DOHH2 (cell line): ENCODE measurements around the gene DIDO1.

Experiments used
- H3F3A ChIP-seq: fragments of 200-600 bp; sonication (generic), shearing (Covaris generic); 2 replicates; pipeline ENCODE4 v1.6.0; 2016; ENCODE audit warnings: antibody characterized with exemption, mild to moderate bottlenecking; ENCODE audit not compliant: control insufficient read depth, insufficient read depth
- H3K27ac ChIP-seq: fragments of 200-600 bp; sonication (generic); 2 replicates; pipeline ENCODE4 v1.5.1; 2014; ENCODE audit warnings: low read depth, mild to moderate bottlenecking, low read length, moderate library complexity
- H3K27me3 ChIP-seq: fragments of 200-600 bp; sonication (generic); 2 replicates; pipeline ENCODE4 v1.6.1; 2014; ENCODE audit warnings: mild to moderate bottlenecking, low read length, mixed read lengths; ENCODE audit not compliant: control insufficient read depth
- H3K36me3 ChIP-seq: fragments of 200-600 bp; sonication (generic); 2 replicates; pipeline ENCODE4 v1.6.1; 2014; ENCODE audit warnings: mild to moderate bottlenecking, low read length, moderate library complexity, mixed read lengths; ENCODE audit not compliant: control insufficient read depth
- H3K4me1 ChIP-seq: fragments of 200-600 bp; sonication (generic); 2 replicates; pipeline ENCODE4 v1.6.1; 2014; ENCODE audit warnings: mild to moderate bottlenecking, low read length, mixed read lengths; ENCODE audit not compliant: control insufficient read depth
- H3K4me2 ChIP-seq: fragments of 200-600 bp; sonication (generic); 2 replicates; pipeline ENCODE4 v1.6.0; 2014; ENCODE audit warnings: mild to moderate bottlenecking, low read length, moderate library complexity
- H3K4me3 ChIP-seq: fragments of 200-600 bp; sonication (generic); 2 replicates; pipeline ENCODE4 v1.5.1; 2014; ENCODE audit warnings: mild to moderate bottlenecking, low read length, mixed read lengths
- H3K79me2 ChIP-seq: fragments of 200-600 bp; sonication (generic); 2 replicates; pipeline ENCODE4 v1.6.1; 2014; ENCODE audit warnings: mild to moderate bottlenecking, low read length, mixed read lengths; ENCODE audit not compliant: control insufficient read depth
- H3K9me2 ChIP-seq: fragments of 200-600 bp; sonication (generic); replicated peaks from 2 replicates; pipeline ENCODE4 v1.6.1; 2014; ENCODE audit warnings: mild to moderate bottlenecking, low read length, mixed read lengths; ENCODE audit not compliant: control insufficient read depth
- H3K9me3 ChIP-seq: fragments of 200-600 bp; sonication (generic); 2 replicates; pipeline ENCODE4 v1.6.1; 2014; ENCODE audit warnings: antibody characterized with exemption, low read length, mixed read lengths; ENCODE audit not compliant: control insufficient read depth, insufficient read depth
- H4K20me1 ChIP-seq: fragments of 200-600 bp; sonication (generic); 2 replicates; pipeline ENCODE4 v1.6.0; 2014; ENCODE audit warnings: low read depth, mild to moderate bottlenecking, antibody characterized with exemption, low read length, moderate library complexity; ENCODE audit not compliant: control insufficient read depth, insufficient read depth
- CTCF ChIP-seq: fragments of 200-600 bp; sonication (generic); IDR thresholded peaks from one replicate; pipeline ENCODE4 v1.5.1; 2014; ENCODE audit warnings: antibody characterized with exemption, mild to moderate bottlenecking, low read depth, low read length; ENCODE audit not compliant: poor library complexity, severe bottlenecking
- EZH2phosphoT487 ChIP-seq: fragments of 200-600 bp; sonication (generic); IDR thresholded peaks from 2 replicates; pipeline ENCODE4 v1.6.1; 2017; ENCODE audit warnings: borderline replicate concordance, mild to moderate bottlenecking, antibody characterized with exemption, low read length, moderate library complexity, mixed read lengths

The DIDO1 gene

GRCh38 chr20:62971950-62972844, 45.9 kb upstream of the DIDO1 start:
- Histone ChIP-seq H3K79me2 (no peaks in the 10 kb centered on the region), H3F3A (0 out of 2 replicates have a peak, but pooled peaks cover 4% of the 10 kb centered on the region), H3K36me3 (peaks cover under 1% of the 10 kb centered on the region; the same call in 1 of the 2 replicates), H3K4me1 (peaks cover 27% of the 10 kb centered on the region), H3K4me3 (peak overlapping the region; percentile 38; the same call in 1 of the 2 replicates), H3K9me3 (no peaks in the 10 kb centered on the region), H3K9me2 (no peaks in the 10 kb centered on the region), H3K27ac (no peak overlapping the region), H3K4me2 (peak overlapping the region; percentile 61), H3K27me3 (peaks cover 39% of the 10 kb centered on the region), H4K20me1 (no peaks in the 10 kb centered on the region; the same call in 1 of the 2 replicates)
- TF ChIP-seq CTCF (peak; percentile 92), EZH2phosphoT487 (no peak)

GRCh38 chr20:62971211-62971949, 45.1 kb upstream of the DIDO1 start:
- no peak overlapping the region for H3K4me3 ChIP-seq
- no peaks in the 10 kb centered on the region for H3K79me2 ChIP-seq
- peaks cover 36% of the 10 kb centered on the region for H3K27me3 ChIP-seq
- H3K4me1 ChIP-seq, result peaks cover 19% of the 10 kb centered on the region
- 0 out of 2 replicates have a peak, but pooled peaks cover 4% of the 10 kb centered on the region for H3F3A ChIP-seq
- H3K4me2 ChIP-seq, result no peak overlapping the region
- H4K20me1 ChIP-seq, result no peaks in the 10 kb centered on the region; the same call in none of the 2 replicates
- no peak overlapping the region for H3K27ac ChIP-seq
- no peaks in the 10 kb centered on the region for H3K9me3 ChIP-seq
- peaks cover 3% of the 10 kb centered on the region; the same call in 1 of the 2 replicates for H3K36me3 ChIP-seq
- TF ChIP-seq CTCF (no peak), EZH2phosphoT487 (no peak)
- H3K9me2 ChIP-seq, result no peaks in the 10 kb centered on the region

GRCh38 chr20:62970307-62971210, 44.3 kb upstream of the DIDO1 start:
- Histone ChIP-seq H3K9me3 (no peaks in the 10 kb centered on the region), H3K4me1 (peaks cover 13% of the 10 kb centered on the region), H3K4me3 (no peak overlapping the region), H3K36me3 (peaks cover 5% of the 10 kb centered on the region; the same call in 1 of the 2 replicates), H3K9me2 (no peaks in the 10 kb centered on the region), H3K79me2 (no peaks in the 10 kb centered on the region), H3K27ac (no peak overlapping the region), H3K4me2 (no peak overlapping the region), H3K27me3 (peaks cover 34% of the 10 kb centered on the region), H4K20me1 (no peaks in the 10 kb centered on the region; the same call in none of the 2 replicates), H3F3A (0 out of 2 replicates have a peak, but pooled peaks cover 4% of the 10 kb centered on the region)
- no peak for TF ChIP-seq EZH2phosphoT487
- no peak for TF ChIP-seq CTCF
